Measurements from ENCODE around the gene PTGES3.

The PTGES3 gene

GRCh38 chr12:56634242-56634836 lies 53.7 kb downstream of the PTGES3 start:
- TF ChIP-seq CTCF (conservative IDR thresholded peaks at IDR 0.05) = no peak
- H3K27ac ChIP-seq = peak overlapping the region; percentile 97

DNA sequence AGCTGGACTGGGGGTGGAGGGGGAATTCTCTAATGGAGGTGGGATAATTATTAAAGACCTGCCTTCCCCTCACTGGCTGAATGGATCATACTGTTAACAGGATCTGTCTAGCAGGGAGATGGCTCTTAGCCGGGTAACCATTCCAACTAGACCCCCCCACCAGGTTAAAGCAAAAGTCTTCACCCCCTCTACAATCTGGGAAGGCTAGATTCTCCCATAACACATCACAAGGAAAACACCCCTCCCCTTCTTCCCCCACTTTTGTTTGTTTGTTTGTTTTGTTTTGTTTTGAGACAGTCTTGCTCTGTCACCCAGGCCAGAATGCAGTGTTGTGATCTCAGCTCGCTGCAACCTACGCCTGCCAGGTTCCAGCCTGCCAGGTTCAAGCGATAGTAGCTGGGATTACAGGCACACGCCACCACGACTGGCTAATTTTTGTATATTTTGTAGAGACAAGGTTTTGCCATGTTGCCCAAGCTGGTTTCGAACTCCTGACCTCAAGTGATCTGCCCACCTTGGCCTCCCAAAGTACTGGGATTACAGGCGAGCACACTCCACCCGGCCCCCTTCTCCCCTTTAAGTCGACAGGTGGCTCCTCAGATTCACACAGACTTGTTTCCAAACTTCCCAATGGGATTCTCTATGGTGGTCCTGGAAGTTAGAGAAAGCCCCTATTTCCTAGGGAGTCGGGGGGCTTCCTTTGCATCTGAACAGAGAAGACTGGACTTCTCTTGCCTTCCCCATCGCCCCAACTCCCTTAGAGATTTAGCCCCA lies 54.4 kb downstream of the PTGES3 start:
- TF ChIP-seq CTCF (conservative IDR thresholded peaks at IDR 0.05) = no peak
- peak overlapping the region; percentile 97 for H3K27ac ChIP-seq

- H3K27ac ChIP-seq = peak overlapping the region; percentile 97
Measured at GRCh38 chr12:56632701-56633467, 55.2 kb downstream of the PTGES3 start.

DNA sequence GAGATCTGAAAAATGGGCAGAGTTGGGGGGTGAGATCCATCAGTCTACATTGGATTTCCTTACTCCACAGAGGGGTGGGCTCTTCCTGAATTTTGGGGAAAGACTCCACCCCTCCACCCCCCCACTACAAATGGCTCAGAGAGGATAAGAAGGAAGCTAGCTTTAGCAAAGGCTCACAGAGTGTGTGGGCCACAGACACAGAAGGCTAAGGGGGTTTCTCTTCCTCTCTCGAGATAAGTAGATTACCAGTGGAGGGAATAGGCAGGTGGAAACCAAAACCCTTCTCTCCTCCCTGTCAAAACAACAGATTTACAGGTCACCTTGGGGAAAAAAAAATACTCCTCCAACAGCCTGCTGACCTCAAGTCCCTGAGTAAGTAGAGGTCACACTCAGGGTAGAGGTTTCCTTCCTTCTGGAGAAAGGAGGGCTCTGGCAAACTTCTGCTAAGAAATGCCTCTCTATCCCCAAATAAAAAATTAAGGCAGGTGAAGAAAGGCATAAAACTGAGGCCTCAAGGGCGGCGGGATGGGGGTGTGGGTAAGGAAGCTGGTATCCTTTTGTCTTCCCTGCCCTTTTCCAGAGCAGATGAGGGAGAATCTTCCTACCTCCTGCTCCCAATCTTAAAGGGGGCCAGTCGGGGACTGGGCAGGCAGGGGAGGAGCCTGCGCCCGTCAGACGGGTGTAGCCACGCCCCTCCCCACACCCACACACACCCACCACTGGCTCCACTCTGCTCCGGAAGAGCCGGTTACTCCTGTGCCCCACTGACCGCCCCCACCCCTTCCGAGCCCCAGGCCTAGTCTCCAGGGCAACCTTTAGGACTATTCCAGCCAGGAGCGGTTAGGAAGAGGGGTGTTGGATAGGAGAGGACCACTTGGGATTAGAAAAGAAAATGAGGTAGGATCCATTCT lies 56.0 kb downstream of the PTGES3 start:
- peak overlapping the region; percentile 97 for H3K27ac ChIP-seq

More at GRCh38 chr12:56632701-56633467, 55.2 kb downstream of the PTGES3 start:
- no peak for TF ChIP-seq CTCF (conservative IDR thresholded peaks at IDR 0.05)

GRCh38 chr12:56630180-56630632 lies 57.9 kb downstream of the PTGES3 start, which contains the start of gene BAZ2A:
Gene BAZ2A (minus strand): TSS chr12:56630326. CDS start chr12:56617530, 12,796 bp downstream.
- TF ChIP-seq CTCF (conservative IDR thresholded peaks at IDR 0.05) = no peak
- peak within 1 kb of the TSS; percentile 97 for H3K27ac ChIP-seq

More for the DNA sequence above, 56.0 kb downstream of the PTGES3 start:
- TF ChIP-seq CTCF (conservative IDR thresholded peaks at IDR 0.05) = no peak

DNA sequence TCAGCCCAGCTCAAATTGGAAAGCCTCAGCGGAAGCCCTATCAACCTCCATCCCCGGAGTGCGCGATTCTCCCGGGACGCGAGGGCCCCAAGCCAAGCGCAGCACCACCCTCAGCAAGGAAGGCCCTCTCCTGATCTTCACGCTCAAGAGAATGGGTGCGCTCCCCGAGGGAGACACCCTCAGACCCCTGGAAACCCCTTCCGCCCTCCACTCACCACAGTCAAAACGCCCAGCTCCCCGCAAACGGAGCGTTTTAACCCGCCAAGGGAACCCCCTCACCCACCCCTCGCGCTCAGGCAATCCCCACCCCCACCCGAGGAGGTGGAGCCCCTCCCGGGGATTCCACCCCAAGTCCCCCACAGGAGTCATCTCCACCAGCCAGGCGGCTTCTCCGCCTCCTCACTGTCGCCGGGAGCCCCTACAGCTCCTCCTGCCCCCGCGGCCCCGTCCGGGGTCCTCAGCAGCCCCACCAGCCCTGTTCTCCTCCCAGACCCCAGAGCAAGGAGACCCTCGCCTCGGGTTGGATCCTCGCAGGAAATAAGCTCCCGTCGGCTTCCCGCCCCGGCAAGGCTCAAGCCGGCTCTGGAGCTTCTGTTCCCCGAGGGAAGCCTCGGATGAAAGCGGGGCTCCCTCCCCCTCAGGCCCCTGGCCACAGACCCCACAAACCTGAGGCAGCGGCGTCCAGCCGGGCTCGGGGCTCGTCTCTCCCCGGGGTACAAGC lies 58.5 kb downstream of the PTGES3 start:
- peak overlapping the region; percentile 97 for H3K27ac ChIP-seq
- no peak for TF ChIP-seq CTCF (conservative IDR thresholded peaks at IDR 0.05)

Data from VCaP (cell line).